Activated CD8-positive, alpha-beta memory T cell treated with anti-CD3 and anti-CD28 coated beads, Interleukin-2, amount 50 U/mL, for 4 hours (primary cell): ENCODE measurements around the gene APOA1.
"Not testable (repeated sequence)": the region's sequence is repeated elsewhere in the genome, so short reads cannot be mapped to it uniquely, and the experiment has no call there.

Experiments used
- DNase-seq: peaks from one replicate; pipeline ENCODE4 v3.0.0-alpha.2; 2020

Gene APOA1

GRCh38 chr11:116857316-116857715 lies 19.9 kb upstream of the APOA1 start:
- no peak for DNase-seq

DNA sequence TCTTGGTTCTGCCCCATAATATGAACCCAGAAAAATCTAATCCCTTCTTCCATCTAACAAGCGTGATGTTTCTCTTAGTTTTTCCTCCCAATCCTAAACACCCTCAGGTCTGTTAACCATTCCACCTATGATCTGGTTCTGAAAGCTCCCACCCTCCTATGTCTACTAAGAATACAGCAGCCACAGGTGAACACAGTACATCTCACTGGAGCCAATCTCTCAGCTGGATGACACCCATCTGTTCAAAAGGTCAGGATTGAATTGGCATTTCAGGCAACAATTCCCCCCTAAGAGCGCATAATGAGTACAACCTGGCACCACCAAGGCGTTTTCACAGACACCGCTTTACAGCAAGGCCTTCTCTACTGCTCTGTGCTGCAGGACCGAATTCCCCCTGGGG lies 19.0 kb upstream of the APOA1 start:
- no peak for DNase-seq

- no peak for DNase-seq
These were observed 18.0 kb upstream of the APOA1 start for GRCh38 chr11:116855413-116855812.

- DNase-seq = peak; percentile 42
These were observed 16.1 kb upstream of the APOA1 start for GRCh38 chr11:116853461-116854073.

GRCh38 chr11:116852261-116853031 lies 15.0 kb upstream of the APOA1 start:
- DNase-seq = no peak

- DNase-seq = peak; percentile 55
These were observed 14.2 kb upstream of the APOA1 start for GRCh38 chr11:116851626-116852025.

DNA sequence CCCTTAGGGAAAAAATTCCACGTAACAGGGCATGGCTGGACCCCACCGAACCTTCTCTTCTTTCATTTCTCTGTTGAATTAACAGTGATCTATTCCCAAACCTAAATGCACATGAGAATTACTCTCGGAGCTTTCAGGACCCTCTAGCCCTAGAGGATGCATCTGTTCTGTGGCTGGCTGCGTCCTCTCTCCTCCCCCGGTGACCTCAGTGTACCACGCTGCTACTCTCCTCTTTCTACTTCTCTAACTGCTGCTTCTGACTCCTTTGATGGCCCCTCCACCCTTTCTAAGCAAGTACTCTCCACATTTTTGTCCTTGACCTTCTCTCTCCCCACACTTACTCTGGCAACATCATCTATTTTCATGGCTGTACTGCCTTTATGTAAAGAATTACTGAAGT lies 12.1 kb upstream of the APOA1 start:
- DNase-seq = no peak

GRCh38 chr11:116849060-116849459 lies 11.6 kb upstream of the APOA1 start:
- DNase-seq = no peak

- DNase-seq = no peak
These were observed 10.2 kb upstream of the APOA1 start for GRCh38 chr11:116847612-116848011.

GRCh38 chr11:116844722-116845121 lies 7.3 kb upstream of the APOA1 start:
- DNase-seq = no peak

DNA sequence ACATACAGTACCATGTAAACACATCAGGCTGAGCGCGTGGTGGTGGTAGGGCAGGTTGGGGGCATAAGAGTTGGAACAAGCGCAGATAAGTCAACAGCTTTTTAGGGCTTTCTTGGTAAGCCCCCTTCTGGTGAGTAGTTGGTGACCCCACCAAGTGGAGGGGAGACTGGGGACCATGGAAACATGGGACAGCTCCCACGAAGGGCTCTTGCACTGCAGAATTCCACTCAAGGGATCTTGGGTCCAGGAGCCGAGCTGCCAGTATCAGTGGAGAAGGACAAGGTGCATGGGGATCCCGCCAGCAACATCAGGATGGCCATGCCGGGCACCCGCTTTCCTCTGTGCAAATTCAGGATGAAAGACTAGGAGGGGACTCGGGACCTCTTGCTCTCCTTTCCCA lies 6.2 kb upstream of the APOA1 start:
- no peak for DNase-seq

- no peak for DNase-seq
These were observed 5.5 kb upstream of the APOA1 start for GRCh38 chr11:116842909-116843308.

- no peak for DNase-seq
These were observed 4.7 kb upstream of the APOA1 start for GRCh38 chr11:116842117-116842516.

DNA sequence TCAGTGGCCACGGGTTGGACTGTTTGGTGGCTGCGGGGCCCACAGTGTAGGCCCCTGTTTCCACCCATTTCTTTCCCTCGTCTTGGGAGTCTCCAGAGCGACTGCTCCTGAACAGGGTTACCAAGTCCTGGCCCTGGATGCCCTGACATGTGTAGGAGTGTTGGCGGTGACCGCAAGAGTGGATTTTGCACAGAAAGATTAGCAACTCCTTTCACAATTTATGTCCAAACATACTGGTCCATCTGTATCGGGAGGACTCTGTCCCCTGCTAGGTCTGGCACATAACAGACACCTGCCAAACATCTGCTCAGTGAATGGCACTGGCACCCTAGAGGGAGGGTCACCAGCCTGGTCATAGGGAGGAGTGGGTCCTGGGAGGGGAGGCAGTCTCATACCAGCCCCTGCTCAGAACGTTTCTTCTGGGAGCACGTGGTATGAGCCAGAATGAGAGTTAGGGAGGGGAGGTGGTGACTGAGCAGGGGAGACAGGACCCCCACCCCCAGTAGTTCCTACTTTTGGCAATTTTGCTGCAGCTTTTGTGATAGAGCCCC lies 3.4 kb upstream of the APOA1 start:
- no peak for DNase-seq

DNA sequence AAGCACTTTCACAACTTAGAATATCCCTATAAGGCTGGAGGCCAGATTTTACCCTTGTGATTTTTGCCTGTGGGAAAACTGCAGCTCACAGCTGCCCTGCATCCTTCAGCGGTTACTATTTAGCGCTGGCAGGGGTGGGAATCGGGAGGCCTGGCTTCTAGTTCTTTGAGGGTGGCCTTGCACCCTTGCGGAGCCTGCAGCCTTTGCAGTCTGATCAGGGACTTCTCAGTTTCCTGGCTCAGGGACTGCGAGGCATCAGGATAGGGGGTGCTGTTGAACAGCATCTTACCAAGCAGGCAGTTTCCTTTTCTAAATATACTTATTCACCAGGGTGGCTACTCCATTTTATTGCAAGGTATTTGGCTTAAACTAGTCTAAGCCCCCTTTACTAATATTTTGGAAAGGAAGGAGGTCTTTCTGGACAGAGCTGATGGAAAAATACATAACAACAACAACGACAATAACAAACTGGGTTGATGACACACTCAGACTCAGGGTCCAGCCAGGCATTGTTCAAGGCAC lies 2.9 kb upstream of the APOA1 start:
- DNase-seq = no peak

GRCh38 chr11:116838321-116839084 lies 1.1 kb upstream of the APOA1 start:
- no peak for DNase-seq

DNA sequence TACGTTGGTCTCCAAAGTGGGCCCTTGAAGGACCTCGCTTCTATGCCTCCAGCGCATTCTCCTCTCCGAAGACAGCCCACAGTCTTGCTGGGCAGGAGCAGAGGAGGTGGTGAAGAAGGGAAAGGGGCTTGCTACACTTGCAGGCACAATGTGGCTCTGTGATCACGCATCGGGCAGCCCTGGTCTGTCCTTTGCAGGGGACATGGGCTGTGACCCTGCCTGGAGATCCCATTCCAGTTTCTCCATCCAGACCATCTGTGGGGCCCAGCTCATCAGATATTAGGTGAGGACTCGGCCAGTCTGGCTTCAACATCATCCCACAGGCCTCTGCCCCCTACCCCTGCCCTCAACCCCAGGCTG lies 810 bp downstream of the APOA1 start:
- no peak for DNase-seq

- DNase-seq = peak; percentile 78
These were observed 1.4 kb downstream of the APOA1 start for GRCh38 chr11:116835791-116836631.

DNA sequence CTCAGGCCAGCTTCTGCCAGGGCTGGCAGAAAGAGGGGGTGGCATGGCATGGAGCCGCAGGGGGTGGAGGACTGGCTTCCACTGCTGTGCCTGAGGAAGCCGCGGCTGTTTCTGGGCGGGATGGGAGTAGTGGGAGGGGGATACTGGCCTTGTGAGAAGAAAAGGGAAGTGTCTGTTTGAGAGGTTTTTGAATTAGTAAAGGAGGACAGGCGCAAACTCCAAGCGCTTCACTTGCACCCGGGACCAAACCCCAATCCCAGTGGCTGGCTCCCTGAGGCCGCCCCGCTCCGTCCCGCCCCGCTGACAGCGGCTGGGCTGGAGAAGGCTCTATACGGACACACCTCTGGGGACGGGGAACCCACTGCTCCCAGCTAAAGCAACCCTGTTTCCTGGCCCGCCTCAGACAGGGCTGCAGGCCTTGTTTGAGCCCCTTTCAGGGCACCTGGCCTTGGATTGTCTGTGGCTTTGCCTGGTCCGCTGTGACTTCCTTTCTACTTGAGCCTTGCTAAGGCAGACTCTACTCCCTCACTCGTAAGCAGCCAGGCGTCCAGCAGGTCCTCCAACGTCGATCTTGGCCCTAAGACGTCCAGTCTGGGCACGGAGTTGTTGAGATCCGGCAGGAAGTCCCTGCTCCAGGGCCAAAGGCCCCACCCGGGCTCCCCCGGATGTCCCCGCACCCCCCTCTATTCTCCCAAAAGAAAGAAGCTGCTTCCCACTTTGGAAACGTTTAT lies 2.2 kb downstream of the APOA1 start:
- no peak for DNase-seq

DNA sequence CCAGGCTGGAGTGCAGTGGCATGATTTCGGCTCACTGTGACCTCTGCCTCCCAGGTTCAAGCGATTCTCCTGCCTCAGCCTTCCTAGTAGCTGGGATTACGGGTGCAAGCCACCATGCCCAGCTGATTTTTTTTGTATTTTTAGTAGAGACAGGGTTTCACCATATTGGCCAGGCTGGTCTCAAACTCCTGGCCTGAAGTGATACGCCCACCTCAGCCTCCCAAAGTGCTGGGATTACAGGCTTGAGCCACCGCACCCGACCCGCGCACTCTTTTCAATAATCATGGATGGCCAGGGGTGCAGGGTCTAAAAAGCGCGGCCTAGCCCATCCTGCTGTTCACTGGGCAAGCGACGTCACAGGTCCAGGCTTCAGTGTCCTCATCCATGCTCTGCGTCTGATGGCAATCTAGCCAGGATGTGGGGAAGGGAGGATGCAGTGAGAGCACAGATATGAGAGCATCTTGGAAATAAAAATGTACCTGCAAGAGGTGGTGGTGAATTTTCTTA lies 2.8 kb downstream of the APOA1 start:
- DNase-seq = not testable (repeated sequence)

- no peak for DNase-seq
These were observed 3.4 kb downstream of the APOA1 start for GRCh38 chr11:116833816-116834534.
